Right renal cortex interstitium (tissue), 3 donors: Measurements from ENCODE around the gene BNC2. TPM values are rescaled to one million over a fixed set of nuclear protein-coding genes. Genes with fewer than 3 reads are reported as not detected.
A peak's percentile ranks its signal among the peaks of the same experiment; 100 is the strongest.
"Not testable (repeated sequence)": the region's sequence is repeated elsewhere in the genome, so short reads cannot be mapped to it uniquely, and the experiment has no call there.

Experiments
- DNase-seq, 3 donors: peaks; one replicate each; pipeline ENCODE4 v3.0.0-alpha.2; 2013; ENCODE audit warnings: low read depth in 3 of 3, low spot score in 2 of 3
- polyA plus RNA-seq, 3 donors: library from polyadenylated mRNA; unstranded; fragments of 120-200 nt; gene quantifications; one replicate each; pipeline ENCODE4 v1.2.1, GENCODE V29; 2013; ENCODE audit not compliant: insufficient read length in 3 of 3

The BNC2 gene, protein sequence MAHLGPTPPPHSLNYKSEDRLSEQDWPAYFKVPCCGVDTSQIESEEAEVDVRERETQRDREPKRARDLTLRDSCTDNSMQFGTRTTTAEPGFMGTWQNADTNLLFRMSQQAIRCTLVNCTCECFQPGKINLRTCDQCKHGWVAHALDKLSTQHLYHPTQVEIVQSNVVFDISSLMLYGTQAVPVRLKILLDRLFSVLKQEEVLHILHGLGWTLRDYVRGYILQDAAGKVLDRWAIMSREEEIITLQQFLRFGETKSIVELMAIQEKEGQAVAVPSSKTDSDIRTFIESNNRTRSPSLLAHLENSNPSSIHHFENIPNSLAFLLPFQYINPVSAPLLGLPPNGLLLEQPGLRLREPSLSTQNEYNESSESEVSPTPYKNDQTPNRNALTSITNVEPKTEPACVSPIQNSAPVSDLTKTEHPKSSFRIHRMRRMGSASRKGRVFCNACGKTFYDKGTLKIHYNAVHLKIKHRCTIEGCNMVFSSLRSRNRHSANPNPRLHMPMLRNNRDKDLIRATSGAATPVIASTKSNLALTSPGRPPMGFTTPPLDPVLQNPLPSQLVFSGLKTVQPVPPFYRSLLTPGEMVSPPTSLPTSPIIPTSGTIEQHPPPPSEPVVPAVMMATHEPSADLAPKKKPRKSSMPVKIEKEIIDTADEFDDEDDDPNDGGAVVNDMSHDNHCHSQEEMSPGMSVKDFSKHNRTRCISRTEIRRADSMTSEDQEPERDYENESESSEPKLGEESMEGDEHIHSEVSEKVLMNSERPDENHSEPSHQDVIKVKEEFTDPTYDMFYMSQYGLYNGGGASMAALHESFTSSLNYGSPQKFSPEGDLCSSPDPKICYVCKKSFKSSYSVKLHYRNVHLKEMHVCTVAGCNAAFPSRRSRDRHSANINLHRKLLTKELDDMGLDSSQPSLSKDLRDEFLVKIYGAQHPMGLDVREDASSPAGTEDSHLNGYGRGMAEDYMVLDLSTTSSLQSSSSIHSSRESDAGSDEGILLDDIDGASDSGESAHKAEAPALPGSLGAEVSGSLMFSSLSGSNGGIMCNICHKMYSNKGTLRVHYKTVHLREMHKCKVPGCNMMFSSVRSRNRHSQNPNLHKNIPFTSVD
- 1 to 10 TPM; 8.3 to 8.5 (median 8.4) TPM for polyA plus RNA-seq

DNA sequence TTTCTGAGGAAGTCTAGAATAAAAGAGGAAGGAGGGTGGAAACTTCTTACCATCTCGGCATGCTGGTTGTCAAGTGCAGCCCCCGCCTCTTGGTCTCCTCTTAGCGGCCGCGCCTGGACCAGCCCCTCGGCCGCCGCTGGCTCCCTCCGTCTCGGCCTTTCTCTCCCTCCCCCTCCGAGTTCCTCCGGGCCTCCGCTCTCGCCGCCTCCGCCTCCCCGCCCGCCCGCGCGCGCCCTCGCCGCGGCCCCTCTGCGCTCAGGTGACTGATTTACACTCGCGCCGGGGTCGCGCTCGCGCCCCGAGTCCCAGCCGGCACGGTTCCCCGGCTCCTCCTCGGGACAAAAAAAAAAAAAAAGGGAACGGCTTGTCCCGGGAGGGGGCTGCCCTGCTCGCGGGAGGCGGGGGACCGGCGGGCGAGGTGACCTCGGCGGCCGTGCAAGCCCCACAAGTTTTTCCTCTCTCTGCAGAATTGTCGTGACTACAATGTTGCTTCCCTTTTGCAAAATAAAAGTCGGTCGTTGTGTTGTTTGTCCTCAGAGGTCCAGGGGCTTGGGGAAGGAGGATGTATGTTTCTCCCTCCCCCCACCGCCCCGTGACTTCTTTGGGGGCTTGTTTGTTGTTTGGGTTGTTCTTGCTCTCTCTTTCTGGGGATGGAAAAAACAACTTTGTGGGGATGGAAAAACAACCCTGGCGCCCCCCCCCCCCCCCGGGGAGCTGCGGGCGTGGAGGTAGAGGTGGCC lies at the start of gene BNC2:
Gene BNC2 (minus strand): TSS at position 75 of the 740 bp plus-strand sequence. CDS start 22 bp downstream, at position 53.
- DNase-seq: peak in 1 of 3 donors; percentile 55

DNA sequence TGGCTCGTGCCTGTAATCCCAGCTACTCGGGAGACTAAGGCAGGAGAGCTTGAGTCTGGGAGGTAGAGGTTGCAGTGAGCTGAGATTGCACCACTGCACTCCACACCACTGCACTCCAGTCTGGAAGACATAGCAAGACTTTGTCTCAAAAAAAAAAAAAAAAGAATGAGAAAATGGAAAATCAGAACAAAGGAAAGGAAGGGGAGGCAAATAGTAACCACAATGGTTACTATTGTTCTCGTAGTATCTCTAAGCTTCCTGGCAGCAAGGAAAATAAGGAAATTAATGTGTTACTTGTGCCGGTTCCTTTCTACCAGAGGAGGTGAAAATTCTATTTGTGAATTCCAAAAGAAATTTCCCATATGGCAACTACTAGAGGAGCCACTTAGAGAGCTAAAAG lies 48.5 kb upstream of the BNC2 start:
- no peak for DNase-seq

DNA sequence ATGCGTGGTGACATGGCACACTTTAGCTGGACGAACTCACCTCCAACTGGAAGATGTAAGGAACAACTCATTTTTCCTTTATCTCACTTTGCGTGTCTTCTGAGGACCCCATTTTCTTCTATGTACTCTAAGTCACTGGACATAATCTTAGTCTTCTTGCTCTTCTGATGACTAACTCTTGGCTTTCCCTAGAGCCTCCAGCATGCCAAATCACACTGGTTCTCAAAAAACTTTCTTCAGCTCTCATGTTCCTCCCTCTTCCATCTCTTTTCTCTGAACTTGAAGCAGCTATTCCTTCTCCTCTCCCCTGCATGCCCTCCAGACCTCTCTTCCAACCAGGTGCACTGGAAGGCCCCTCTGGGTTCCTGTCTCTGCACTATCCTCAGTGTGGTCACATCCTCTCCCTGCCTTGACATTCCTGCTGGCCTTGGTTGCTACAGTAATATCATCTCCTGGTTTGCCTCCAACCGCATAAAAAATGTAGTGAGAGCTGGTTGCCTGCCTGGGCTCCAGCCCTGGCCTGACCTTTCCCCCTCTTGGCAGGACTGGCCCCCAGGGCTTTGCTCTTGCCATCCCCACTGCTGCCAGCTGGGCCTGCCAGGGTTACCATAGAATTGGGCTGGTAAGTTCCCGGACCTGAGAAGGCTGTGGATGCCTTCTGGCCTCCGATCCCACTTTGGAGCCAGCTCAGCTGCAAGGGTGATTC lies 44.8 kb upstream of the BNC2 start:
- DNase-seq: no peak

DNA sequence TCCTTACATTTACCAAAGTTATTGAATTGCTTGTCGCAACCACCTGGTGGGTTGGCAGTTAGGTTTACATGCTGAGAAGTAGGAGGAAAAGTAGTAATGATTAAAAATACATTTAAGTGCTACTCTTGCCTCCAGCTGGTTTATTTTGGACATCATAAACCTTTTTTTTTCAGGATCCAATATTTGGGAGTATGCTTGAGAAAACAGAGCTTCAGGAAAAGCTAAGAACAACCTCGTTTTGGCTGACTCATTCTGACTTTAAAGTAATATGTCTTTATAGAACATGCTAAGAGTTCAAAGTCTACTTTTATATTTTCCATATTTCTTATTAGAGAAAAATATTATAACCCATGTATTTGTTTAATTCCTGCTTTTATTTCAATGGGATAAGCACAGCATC lies 41.7 kb upstream of the BNC2 start:
- no peak for DNase-seq

DNA sequence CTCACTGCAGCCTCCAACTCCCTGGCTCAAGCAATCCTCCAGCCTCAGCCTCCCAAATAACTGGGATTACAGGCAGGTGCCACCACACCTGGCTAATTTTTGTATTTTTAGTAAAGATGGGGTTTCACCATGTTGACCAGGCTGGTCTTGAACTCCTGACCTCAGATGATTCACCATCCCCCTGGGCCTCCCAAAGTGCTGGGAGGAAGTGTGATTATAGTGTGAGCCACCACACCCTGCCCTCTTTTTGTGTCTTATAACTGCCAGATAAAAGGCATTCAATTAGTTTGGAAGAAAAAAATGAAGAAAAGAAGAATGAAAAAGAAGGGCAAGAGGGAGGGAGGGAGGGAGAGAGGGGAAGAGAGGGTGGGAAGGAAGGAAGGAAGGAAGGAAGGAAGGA lies 37.7 kb upstream of the BNC2 start:
- DNase-seq: not testable (repeated sequence)

DNA sequence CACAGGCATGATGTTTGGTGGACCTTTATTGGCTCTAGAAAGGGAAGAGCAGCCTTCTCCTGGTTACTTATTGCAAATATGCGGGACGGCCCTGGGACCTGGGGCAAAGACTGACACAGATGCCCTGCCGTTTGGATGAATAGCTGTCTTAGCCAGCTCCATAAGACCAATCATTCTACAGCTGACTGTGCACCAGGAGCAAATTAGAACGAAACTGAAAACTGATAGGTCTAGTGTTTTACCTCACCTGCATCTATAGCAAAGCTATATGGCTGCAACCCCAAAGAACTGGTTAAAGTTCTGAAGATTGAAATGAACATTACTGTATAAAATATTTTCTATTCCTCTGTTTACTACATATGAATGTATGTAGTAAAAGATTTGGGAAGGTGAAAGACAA lies 34.2 kb upstream of the BNC2 start:
- no peak for DNase-seq

DNA sequence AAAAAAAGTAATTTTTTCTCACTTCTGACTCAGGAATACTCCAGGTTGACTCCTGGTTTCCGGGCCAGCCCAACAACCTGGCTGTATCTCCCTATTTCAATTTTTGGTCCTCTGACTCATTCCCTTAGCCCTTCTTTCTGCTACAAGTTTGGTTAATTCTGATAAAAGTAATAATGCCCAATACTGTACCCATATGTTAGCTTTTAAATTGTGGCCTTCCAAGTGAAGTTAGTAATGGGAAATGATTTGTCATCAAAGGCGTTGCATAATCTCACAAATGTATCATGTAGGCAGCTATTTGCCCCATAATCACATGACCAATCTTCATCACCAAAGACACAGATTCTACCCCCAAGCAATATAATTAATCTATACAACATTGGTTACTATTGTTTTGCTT lies 31.1 kb upstream of the BNC2 start:
- no peak for DNase-seq

DNA sequence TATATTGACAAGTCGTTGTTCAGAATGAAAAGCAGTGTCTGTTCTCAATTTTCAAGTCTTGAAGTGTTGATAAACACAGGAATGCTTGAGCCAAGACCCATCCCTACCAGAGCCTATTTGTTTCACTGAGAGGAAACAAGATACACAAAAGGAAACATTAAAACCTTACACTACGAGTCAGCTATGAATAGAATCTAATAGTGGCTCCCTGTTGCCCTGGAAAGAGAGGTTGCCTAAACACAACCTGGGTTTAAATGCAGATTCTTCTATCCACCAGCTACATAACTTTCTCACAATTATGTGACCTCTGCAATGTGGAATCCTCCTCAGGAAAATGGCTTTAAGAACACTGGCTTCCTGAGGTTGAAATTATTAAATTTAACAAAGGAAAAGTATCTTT lies 29.1 kb upstream of the BNC2 start:
- no peak for DNase-seq

DNA sequence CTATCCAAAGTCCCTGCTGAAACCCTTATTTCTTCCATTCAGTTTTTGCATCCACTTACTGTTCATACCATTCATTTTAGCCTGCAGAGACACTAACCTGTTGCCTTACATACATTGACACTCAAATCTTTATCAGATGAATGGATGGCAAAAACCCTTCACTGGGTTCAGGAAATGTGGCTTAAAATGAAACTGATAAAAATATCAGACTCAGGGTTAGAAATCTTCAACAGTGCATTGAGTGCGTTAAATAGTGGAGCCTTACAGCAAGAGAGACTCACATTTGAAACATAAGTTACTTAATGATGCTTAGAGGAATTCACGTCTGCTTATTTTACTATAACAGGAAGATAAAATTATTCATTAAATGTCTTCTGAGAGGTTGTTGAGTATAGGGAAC lies 28.0 kb upstream of the BNC2 start:
- DNase-seq: no peak

DNA sequence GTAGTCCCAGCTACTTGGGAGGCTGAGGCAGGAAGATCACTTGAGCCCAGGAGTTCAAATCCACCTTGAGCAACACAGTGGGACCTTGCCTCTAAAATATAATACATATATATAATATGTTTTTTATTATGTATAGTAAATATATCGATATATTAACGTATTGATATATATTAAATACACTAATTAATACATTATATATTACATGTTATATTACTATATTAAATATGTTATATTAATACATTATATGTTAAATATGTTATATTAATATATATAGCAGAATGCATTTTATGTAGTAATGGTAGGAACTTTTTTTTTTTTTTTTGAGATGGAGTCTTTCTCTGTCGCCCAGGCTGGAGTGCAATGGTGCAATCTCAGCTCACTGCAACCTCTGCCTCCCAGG lies 18.1 kb upstream of the BNC2 start:
- DNase-seq: no peak

DNA sequence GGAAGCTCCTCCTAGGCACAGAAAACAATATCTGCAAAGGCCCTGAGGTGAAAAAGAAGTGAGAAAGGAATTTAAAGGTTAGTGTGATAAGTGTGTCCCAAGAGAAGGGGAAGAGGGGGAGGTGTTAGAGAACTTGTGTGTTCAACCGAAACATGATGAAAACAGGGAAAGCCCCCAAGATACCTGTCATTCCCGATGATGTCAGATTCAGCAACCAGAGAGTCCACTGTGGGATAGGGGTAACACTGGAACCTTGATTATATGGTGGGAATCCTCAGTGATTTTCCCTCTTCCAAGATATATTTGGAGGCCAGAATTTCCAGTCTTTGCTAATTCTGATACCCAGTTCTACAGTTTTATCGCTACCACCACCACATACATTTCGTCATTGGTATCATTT lies 15.5 kb upstream of the BNC2 start:
- DNase-seq: no peak

DNA sequence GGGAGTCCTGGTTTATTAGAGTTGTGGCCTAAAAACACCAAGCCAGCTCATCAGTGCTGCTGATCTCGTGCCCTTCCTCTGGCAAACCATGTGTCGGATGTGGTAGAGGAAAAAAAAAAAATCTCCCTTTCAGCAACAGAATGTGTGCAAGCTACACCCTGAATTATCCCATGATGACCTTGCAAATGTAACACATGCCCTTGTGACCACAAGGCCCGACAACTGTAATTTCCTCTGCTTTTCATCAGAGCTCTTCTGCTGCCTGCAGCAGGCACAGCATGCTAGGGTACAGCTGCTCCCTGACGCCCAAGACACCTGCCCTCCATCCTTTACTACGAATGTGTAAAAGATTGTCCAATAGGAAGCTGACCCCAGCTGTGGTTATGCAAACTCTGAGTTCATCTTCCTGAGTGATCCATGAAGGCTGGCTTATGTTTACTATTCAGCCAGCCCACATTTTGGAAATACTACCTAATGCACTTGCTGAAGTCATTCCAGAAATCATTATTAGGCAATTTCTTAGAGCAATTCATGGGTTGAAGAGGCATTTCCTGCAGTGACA lies 14.6 kb upstream of the BNC2 start:
- DNase-seq: no peak

DNA sequence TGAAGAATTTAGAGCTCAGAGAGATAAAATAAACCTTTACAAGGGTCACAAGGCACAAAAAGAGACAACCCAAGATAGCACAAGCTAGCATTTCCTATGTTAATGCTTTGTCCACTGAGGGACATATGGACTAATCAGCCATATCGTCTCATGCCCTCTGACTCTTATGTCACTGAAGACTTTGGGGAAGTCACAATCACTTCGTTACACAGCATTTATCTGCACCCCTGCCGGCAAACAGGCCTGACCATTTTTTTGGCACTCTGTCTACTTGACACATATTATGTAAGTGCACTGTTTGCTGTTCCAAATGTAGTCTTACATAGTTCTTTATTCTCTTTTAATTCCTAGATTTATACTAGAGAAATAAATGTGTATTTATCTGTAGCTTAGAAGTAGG lies 13.9 kb upstream of the BNC2 start:
- DNase-seq: no peak

DNA sequence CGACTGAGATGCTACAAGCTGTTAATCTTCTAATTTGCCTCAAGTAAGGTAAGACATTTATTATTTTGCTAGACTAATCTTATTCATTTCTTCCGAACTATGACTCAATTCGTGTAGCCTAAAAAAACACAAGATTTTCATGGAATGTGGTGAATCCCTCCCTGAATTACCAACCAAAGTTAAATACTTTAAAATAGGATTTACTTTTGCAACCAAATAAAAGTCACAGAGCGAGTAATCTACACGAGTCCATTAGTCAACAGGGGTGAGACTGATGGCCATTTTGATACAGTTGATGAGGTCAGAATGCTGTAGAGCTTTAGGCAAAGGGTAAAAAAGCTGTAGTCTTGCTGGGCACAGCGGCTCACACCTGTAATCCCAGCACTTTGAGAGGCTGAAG lies 13.1 kb upstream of the BNC2 start:
- no peak for DNase-seq

DNA sequence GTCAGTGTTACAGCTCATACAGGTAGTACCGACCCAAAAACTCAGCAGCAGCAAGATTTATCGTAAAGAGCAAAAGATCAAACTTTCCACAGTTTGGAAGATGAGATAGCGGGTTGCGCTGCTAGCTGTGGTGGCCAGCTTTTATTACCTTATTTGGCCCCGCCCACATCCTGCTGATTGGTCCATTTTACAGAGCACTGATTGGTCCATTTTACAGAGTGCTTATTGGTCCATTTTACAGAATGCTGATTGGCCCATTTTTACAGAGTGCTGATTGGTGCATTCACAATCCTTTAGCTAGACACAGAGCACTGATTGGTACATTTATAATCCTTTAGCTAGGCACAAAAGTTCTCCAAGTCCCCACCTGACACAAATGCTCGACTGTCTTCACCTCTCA lies 12.0 kb upstream of the BNC2 start:
- DNase-seq: not testable (repeated sequence)

DNA sequence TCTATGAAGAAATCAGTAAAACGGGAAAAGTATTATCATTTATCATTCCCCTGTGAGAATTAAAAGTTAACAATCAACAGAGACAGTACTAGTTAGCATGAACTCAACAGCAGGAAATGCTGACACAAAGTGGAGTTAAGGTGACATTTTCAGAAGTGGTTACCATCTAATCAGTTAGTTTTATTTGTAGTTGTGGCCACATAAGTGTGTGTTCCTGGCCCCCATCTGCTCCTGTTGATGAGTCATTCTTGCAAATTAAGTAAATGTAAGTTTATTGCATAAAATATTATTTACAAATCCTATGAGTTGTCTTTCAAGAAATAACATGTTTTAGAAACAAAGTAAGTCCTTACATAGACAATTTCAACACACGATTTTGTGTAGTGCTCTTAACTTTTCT lies 8.9 kb upstream of the BNC2 start:
- DNase-seq: no peak

DNA sequence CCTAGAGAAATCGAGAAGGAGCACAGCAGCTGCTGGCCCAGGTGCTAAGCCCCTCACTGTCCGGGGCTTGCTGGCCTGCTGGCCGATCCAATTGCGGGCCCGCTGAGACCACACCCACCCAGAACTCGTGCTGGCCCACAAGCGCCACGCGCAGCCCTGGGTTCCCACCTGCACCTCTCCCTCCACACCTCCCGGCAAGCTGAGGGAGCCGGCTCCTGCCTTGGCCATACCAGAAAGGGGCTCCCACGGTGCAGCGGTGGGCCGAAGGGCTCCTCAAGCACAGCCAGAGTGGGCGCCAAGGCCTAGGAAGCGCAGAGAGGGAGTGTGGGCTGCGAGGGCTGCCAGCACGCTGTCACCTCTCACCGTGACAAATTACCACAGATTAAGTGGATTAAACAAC lies 6.8 kb upstream of the BNC2 start:
- DNase-seq: no peak

DNA sequence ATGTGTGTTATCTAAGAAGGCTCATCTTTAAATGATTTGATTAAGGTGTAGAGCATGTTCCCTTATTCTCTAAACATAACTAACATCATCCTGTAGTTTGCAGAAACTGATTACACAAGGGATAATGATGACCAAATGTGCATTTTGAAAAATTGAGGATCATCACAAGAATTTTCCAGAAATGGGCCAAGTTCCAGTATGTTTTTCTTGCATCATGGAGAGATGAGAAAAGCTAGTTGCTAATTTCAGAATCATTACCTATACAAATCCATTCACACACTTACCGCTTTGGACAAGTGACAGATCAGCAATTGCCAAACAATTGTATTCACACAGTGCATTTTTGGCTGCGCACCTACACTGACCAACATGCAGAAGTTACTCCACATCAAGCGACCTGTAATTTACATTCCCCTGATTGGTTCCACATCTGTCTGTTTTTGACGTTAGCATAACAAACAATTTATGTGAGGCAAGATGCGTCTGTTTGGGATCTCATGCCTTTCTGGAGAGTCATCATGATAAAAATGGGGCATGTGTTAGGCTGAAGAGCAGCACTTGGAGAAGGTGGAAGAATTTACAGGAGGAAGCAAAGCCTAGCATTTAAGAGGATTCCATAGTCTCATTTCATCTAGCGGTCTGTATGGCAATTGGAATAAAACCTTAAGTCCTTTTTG lies 2.8 kb upstream of the BNC2 start:
- no peak for DNase-seq
